ENCODE results near the gene OTP. TPM values are rescaled to one million over a fixed set of nuclear protein-coding genes. Genes with fewer than 3 reads are reported as not detected.

The OTP gene
- not detected for total RNA-seq

DNA sequence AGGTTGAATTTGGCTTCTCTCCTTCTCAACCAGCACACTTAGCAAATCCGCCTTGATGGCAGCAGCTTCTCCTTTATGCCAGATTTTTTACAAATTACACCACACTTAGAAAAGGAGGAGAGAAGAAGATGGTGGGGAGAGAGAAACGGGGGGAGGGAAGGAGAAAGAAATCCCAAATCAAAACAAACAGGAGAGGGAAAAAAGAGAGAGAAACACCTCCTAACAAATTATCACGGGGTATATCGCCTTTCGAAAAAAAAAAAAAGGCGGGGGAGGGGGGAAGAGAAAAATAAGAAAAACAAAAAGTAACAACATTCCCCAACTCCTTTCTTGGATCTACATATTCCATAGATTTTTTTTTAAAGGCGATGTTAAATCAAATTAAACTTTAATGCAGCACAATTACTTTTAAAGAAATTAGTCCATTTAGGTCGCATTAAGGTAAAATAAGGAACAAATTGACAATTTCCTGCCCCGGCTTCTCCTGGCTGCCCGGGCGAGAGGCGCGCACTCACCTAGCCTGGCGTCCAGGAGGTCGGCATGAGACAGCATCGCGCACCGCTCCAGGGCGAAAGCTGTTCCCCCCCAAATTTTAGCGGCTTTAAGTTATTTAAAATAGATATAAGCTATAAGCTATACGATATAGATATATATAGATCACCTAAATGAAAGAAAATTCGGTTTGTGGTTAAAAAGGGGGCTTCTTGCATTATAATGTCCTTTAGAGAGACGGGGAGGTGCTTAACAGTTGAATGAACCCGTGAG, at the start of gene OTP:
Gene OTP, minus strand, starts transcription at position 716 of the 765 bp plus-strand sequence. Its CDS starts 164 bp downstream, at position 552.
- no peak for DNase-seq (ENCODE audit: low spot score)

DNA sequence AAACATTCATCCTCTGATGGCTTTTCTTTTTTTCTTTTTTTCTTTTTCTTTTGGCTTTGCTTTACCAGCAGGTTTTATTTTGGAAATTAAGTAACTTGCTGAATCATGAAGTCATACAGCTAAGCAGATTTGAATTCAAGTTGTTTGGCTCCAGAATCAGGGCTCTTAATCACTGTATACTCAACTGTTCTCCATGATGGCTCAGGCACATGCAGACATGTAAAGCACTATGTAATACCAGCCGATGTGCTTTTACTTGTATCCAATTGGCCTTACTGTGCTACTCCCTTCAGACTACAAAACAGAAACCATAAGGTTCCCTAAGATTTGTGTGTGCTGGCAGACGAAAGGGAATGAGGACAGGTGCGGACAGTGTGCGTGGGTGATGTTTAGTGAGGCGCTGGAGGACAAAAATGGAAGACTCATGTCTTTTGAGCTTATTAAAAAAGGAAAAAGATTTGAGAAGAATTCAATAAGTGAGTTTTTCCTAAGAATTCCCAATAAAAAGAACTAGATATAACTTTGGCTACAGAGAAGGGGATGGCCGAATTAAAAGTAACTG, 44.7 kb upstream of the OTP start:
- DNase-seq (ENCODE audit: low spot score): no peak

DNA sequence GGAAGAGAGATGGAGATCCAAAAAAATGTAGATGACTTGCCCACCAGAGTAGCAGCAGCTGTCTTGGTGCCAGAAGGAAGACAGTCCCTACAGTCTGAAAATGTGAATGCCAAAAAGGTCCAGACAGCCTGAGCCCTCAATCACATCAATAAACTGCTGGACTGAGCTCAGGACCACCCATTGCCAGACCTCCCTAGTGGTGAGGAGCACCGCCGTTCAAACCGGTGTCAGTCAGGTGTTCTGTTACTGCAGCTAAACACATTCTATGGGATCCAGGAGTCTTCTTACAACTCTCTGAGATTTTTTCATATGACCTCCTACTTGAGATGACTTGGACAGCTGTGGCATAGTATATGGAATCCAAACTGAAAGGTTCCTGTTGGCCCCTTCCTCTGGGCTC, 32.0 kb upstream of the OTP start:
- DNase-seq (ENCODE audit: low spot score): no peak

DNA sequence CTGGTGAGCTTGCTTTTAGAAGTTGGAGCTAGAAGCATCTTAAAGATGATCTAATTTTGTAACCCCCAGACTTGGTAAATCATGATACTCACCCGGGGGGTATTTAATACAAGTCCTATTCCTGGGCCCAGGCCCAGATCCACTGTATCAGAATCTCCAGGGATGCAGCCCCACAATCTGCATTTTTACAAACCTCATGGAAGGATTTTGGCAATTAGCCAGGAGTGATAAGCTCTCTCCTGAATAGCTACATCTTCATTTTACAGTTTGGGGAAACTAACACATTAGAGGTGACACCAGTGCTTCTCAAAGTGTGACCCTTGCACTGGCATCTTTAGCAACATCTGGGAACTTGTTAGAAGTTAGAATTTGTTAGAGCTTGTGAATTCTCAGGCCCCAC, 31.2 kb upstream of the OTP start:
- DNase-seq (ENCODE audit: low spot score): no peak

DNA sequence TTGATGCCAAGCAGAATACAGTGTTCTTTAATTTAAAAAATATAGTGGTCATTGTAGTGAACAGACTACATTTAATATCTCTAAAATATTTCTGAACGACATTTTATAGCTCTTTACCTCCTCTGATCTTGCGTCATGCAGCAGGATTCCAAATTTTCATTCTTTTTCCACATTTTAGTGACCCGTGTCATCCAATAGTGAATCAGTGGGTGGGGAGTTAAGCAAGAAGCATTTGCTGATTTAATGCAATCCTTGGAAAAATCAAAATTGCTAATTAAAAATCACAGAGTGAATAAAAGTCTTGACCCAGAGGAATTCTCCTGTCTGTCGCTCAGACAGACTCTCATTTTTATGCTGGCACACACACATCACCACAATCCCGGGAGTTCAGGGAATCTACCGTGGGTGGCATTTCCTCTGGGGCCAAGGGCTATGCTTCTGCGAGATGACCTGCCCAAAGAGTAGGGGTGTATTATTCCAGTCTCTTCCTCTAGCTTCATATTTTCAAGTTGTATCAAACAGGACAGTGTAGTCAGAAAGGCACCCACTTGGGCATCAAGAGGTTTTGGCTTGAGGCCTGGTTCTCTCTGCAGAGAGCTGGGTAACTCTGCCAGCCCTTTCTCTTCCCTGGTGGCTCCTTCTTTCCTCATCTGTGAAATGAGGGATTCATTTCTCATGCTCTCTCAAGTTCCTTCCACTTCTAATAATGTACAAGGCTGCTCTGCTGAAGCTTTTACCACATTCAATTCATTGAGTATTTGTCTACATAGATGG, 24.8 kb upstream of the OTP start:
- no peak for DNase-seq (ENCODE audit: low spot score)

DNA sequence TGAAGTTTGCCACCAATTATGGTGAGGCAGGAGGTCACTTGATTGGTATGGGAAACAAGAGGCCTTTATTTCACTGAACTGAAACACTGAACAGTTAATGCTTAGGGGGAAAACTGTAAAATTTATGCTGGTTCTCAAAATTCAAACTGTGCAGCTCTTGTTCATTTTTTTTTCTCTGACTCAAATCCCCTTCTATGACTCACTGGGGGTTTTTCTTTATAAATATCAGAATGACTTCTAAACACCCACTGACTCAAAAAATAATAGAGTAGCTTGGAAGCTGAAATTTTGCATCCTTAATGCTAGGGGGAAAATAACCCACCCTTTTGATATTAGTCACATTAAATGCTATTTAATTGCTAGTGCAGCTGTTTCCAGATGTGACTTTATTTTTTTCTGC, 24.1 kb upstream of the OTP start:
- DNase-seq (ENCODE audit: low spot score): no peak

DNA sequence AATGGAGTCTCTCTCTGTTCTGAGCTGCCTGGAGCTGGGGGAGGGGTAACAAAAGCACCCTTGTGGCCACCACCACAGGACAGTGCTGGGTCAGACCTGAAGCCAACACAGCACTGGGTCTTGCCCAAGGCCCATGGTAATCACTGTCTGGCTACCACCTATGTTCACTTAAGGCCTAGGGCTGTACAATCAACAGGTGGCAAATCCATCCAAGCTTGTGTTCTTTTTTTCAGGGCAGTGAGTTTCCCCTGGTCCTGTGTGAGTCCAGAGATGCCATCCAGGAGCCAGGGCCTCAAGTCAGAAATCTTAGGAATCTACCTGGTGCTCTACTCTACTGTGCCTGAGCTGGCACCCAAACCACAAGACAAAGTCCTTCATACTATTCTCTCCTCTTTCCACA, 20.1 kb upstream of the OTP start:
- no peak for DNase-seq (ENCODE audit: low spot score)

DNA sequence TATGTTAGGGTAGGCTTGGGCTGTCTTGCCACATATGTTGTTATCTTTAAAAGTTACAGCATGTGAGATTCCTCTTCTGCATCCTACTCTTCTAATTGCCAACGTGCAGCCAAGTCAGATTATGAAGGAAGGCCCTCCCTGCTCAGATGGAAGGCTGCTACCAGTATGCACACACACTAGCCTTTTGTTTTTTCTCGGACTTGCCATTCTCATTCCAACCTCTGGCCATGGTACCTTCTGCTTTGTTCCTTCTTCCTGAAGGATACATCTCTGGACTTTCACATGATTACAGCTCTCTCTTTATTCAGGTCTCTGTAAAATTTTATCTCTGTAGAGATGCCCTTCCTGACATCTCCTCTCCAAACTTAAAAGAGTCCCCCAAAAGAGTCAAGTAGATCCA, 12.8 kb upstream of the OTP start:
- DNase-seq (ENCODE audit: low spot score): no peak

DNA sequence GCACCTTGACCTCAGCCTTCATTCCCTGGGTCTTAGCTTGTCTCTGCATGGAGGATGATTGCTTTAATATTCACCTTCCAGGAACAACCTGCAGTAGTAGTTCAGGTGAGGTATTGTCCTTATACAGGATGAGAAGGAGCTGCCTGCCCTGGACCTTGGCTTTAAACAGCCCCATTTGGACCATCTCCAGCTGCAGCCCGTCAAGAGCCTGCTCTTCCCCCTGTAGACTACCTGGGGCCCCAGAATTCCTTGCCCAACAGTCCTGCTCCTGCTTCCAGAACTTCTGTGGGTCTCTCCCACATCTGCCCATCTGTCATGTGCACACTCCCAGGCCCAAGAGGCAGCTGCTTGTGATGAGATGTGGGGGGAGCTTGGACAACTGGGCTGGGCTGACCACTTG, 12.2 kb upstream of the OTP start:
- no peak for DNase-seq (ENCODE audit: low spot score)

DNA sequence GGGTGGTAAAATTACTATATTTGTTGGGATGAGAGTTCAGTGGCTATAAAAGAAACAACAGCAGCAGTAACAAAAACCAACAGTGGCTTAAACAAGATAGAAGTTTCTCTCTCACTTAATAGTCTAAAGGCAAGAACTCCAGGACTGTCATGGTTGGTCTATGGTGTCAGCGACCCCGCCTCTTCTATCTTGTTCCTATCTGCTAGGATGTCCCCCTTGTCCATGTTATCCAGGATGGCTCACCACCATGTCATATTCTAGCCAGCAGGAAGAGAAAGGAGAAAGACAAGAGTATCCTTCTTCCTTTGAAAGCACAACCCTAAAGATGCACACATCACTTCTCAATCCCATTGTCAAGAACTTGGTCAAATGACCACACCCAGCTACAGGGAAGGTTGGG, 11.3 kb upstream of the OTP start:
- no peak for DNase-seq (ENCODE audit: low spot score)

DNA sequence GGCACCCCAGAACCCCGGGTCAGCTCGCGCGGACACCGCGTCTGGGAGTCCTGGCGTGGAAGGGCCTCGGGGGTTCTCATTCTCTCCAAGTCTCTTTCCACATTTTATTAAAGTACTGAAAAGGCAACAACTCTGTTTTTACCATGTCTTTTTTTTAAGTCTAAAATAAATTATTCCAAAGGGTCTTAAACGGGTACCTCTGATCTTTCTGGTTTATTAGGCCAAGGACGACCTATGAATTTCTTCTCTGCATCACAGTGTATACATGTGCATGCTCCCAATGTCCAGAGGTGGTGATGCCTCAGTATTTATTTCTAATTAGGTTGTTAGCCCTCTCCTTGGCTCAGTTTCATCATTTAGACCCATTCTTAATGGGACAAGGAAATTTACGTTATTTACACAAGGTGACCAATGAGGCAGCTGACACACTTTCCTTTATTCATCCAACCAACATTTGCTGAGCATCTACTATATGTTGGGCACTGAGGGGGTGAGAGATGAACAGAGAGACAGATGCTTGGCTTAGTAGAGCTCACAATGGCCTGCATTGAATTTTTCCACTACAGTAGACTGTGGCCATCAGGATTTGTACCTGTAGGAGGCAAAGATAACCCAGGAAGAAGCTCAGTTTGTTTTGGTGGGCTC, 7.6 kb upstream of the OTP start:
- no peak for DNase-seq (ENCODE audit: low spot score)

DNA sequence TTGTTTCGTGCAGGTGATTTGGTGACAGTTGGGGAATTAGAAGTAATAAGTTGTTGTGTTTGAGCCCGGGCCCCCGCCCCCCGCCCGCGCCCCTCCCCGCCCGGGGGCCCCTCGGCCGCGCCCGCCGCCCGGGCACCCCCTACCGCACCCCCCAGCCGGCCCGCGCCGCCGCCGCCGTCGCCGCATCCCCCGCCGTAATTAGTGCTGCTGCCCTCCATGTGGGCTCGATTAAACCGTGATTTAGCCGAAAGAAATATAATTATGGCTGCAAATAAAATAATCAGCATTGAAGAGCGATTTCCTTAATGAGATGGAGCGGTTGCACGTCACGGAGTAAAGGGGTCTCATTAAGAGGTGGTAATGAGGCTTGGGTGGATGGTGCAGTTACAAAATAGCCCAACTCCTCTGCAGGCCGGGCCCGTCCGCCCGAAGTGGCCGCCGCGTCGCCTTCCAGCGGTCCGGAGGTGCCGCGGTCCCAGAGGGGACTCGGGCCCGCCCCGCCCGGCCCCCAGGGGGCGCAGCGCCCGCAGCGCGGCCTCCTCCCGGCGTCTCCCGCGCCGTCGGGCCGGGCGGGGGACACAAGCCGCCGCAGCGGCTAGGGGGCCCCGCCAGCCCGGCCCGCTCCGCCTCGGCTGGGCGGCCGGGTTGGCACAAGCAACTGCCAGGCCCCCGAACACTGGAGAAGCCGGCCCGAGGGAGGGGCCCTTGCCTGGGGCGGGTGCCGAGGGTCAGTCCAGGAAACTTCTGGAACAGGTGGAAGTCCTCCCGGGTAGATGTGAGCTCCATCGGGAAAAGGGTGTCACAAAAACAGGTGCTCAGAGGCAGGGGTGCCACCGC, 6.9 kb upstream of the OTP start:
- no peak for DNase-seq (ENCODE audit: low spot score)

DNA sequence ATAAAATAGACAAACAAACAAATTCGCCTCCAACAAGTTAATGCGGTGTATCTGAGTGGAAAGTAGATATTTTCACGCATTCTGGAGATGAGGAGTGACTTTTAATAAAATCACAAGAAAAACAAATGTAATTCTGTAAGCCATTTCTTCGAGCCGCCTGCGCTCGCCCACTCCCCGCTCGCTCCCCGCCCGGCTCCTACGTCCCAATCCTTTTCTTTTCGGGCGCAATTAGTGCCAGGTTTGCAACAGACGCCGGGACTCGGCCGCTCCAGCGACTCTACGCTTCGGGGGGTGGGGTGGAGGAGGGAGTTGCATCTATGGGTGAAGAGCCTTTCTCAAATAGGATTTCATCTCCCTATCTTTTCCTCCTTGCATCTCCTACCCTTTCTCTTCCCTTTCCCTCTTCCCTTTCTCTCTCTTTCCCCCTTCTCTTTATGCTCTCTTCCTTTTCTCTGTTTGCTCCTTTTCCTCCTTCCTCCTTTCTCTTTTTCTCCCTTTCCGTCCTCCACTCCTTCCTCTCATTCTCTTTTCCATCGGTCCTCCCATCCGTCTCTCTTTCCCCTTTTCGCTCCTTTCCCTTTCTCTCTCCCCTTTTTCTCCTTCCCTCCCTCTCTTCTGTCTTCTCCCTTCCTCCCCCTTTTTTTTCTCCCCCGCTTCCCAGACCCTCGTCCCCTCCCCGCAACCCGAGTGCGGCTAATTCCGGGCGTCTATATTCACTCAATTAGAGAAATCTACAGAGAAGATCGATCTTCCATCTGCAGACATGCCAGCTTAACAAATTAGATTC, 6.1 kb upstream of the OTP start:
- no peak for DNase-seq (ENCODE audit: low spot score)

DNA sequence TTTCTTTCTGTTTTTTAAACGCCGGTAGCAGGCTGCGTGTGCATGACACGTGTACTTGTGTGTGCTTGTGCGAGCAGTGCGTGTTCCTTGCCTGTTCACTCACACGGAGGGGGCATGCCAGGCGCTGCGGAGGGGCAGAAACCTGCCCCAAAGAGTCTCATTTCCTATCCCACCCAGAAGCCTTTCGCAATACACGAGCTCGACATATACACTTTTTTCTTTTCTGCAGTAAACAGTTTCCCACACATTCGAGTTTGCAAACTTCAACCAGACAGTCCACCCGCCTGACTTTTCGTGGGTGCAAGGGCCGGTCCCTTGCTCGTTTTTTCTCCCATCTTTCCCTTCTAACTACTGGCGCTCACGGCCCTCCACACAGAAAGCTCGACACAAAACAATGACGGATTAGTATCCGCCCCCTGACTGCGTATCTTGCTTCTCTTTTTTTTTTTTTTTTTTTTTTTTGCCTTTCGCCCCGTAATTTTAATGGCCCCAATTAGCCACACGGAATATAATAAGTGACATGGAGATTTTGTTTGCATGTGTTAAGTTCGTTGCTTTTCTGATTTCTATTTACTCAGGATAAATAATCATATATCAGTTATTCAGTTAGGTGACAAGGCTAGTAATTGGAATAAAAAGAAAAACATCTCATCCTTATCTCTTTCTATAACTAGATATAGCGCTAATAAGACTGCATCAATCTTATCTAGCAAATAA, 5.3 kb upstream of the OTP start:
- no peak for DNase-seq (ENCODE audit: low spot score)

DNA sequence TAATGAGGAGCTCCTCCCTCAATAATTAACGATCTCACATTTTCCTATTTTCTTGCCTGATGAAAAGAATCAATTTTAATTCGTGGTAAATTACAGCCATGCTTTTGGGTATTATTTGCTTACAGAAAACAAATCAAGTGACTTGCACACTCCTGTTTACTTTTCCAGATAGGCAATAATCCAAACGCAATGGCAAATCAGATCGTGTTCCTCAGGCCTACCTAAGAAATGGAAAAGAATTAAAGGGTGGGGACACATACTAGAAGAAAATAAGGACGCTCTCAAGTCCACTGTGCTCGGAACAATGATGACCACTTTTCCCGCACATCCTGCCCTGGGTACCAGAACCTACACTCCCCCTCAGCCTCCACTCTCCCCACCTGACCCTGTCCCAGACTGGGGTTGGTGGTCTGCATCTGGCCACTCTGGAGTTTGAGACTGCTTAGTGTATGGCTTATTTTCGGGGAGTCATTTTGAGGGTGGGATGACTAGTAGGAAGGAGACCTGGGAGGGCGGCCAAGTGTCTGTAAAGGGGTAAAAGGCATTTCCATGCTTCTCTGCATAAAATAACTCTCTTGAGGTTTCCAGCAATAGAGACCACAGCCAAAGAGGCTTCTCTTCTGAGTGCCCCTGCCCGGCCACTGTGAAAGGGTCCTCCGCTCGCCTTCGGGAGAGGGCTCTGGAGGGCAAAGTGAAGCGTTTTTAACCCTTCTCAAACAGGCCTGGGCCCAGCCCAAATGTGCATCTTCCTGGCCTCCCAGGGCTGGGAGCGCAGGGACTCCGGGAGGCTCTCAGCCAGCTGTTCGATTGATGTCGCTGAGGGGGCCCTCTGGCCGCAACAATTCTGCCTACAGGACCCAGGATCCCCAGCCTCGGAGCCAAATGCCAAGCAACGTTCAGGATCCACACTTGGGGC, 4.5 kb upstream of the OTP start:
- no peak for DNase-seq (ENCODE audit: low spot score)

DNA sequence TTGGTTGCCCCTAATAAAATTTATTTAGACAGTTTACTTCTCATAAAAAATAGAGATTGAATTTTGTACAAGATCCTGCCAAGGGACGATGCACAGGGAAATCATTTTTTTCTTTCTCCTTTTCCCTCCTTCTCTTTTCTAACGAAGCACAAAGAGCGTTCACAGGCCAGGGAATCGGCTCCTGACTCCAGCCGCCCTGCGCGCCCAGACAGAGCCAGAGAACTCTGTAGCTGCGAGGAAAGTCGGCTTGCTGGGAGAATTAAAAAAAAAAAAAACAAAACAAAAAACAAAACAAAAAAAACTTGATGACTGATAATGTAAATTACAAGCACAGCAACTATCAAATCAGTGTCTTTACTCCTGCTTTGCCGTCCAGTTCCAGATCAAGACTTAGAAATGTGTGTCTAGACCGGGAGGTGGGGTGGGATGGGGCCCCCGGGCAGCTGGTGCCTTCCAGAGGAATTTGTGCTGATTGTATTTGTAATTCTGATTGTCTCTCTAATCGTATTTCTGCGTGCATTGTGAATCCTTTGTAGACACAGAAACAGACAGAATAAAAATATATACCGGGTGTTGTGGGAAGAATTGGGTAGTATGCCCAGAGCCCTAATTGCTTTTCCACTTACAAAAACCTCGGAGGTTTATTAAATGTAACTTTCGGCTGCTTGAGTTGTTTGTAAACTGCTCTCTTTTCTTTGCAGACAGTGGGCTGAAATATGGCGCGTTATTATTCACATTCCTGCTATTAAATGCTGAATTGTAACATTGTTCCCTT, 3.6 kb upstream of the OTP start:
- no peak for DNase-seq (ENCODE audit: low spot score)

DNA sequence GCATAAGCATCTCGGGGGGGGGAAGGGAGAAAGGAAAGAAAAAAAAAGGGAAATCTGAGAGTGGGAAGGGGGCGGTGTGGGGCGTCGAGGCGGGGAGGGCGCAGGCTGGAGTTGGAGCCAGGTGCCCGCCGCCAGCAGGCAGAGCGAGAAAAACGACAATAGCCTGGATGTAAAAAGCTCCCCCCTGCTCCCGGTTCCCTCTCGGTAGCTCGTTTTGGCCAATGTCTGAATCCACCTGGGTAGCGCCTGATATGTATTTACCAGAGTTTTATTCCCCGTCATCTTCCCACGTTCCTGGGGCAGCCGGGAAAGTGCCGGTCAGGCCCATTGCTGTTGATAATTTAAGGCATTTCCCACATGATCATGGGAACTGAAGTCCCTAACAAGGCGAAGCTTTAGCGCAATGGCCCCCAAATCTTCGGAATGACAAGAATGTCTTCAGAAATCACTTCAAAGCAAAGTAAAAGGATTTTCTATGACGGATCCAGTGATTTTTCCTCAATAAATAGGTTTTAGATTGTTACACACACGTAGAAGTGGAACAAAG, 3.0 kb upstream of the OTP start:
- no peak for DNase-seq (ENCODE audit: low spot score)
